Measurements from ENCODE around the gene NAGPA. TPM values are rescaled to one million over a fixed set of nuclear protein-coding genes. Genes with fewer than 3 reads are reported as not detected.
"Not testable (repeated sequence)": the region's sequence is repeated elsewhere in the genome, so short reads cannot be mapped to it uniquely, and the experiment has no call there.

Gene NAGPA
- total RNA-seq, 1 donor = 29.6 TPM

GRCh38 chr16:5044581-5044980 lies 10.8 kb upstream of the NAGPA start:
- H3K4me1 ChIP-seq (ENCODE audit: insufficient read depth, low read length); H3K9me3 ChIP-seq (ENCODE audit: low read depth, low read length); H3K4me3 ChIP-seq (ENCODE audit: low read length); H3K27me3 ChIP-seq (ENCODE audit: insufficient read depth, low read length): not testable (repeated sequence)

- no peaks in the 10 kb centered on the region for H3K4me1 ChIP-seq (ENCODE audit: insufficient read depth, low read length)
- no peak overlapping the region for H3K4me3 ChIP-seq (ENCODE audit: low read length)
- H3K27me3 ChIP-seq (ENCODE audit: insufficient read depth, low read length) = no peaks in the 10 kb centered on the region
- no peaks in the 10 kb centered on the region for H3K9me3 ChIP-seq (ENCODE audit: low read depth, low read length)
Observed at GRCh38 chr16:5044011-5044540, 10.3 kb upstream of the NAGPA start.

GRCh38 chr16:5042574-5043171 lies 8.9 kb upstream of the NAGPA start:
- no peaks in the 10 kb centered on the region for H3K9me3 ChIP-seq (ENCODE audit: low read depth, low read length)
- H3K4me1 ChIP-seq (ENCODE audit: insufficient read depth, low read length) = no peaks in the 10 kb centered on the region
- H3K27me3 ChIP-seq (ENCODE audit: insufficient read depth, low read length) = no peaks in the 10 kb centered on the region
- no peak overlapping the region for H3K4me3 ChIP-seq (ENCODE audit: low read length)

GRCh38 chr16:5041600-5042133 lies 7.9 kb upstream of the NAGPA start:
- H3K4me3 ChIP-seq (ENCODE audit: low read length) = no peak overlapping the region
- no peaks in the 10 kb centered on the region for H3K9me3 ChIP-seq (ENCODE audit: low read depth, low read length)
- no peaks in the 10 kb centered on the region for H3K4me1 ChIP-seq (ENCODE audit: insufficient read depth, low read length)
- H3K27me3 ChIP-seq (ENCODE audit: insufficient read depth, low read length) = no peaks in the 10 kb centered on the region

- H3K4me3 ChIP-seq (ENCODE audit: low read length) = no peak overlapping the region
- H3K27me3 ChIP-seq (ENCODE audit: insufficient read depth, low read length) = no peaks in the 10 kb centered on the region
- H3K9me3 ChIP-seq (ENCODE audit: low read depth, low read length) = no peaks in the 10 kb centered on the region
- H3K4me1 ChIP-seq (ENCODE audit: insufficient read depth, low read length) = no peaks in the 10 kb centered on the region
Observed at GRCh38 chr16:5040451-5040850, 6.7 kb upstream of the NAGPA start.

- Histone ChIP-seq H3K9me3 (ENCODE audit: low read depth, low read length) (no peaks in the 10 kb centered on the region), H3K4me3 (ENCODE audit: low read length) (no peak overlapping the region), H3K27me3 (ENCODE audit: insufficient read depth, low read length) (no peaks in the 10 kb centered on the region), H3K4me1 (ENCODE audit: insufficient read depth, low read length) (peaks cover 24% of the 10 kb centered on the region)
Observed at GRCh38 chr16:5036228-5037156, 2.8 kb upstream of the NAGPA start.

- no peaks in the 10 kb centered on the region for H3K27me3 ChIP-seq (ENCODE audit: insufficient read depth, low read length)
- H3K4me1 ChIP-seq (ENCODE audit: insufficient read depth, low read length) = peaks cover 24% of the 10 kb centered on the region
- H3K9me3 ChIP-seq (ENCODE audit: low read depth, low read length) = no peaks in the 10 kb centered on the region
- H3K4me3 ChIP-seq (ENCODE audit: low read length) = no peak overlapping the region
Observed at GRCh38 chr16:5035909-5036227, 2.1 kb upstream of the NAGPA start.

GRCh38 chr16:5034167-5034523 lies 410 bp upstream of the NAGPA start:
- Histone ChIP-seq H3K27me3 (ENCODE audit: insufficient read depth, low read length) (no peaks in the 10 kb centered on the region), H3K4me3 (ENCODE audit: low read length) (peak overlapping the region; percentile 69), H3K4me1 (ENCODE audit: insufficient read depth, low read length) (peaks cover 24% of the 10 kb centered on the region), H3K9me3 (ENCODE audit: low read depth, low read length) (no peaks in the 10 kb centered on the region)

- peaks cover 24% of the 10 kb centered on the region for H3K4me1 ChIP-seq (ENCODE audit: insufficient read depth, low read length)
- no peaks in the 10 kb centered on the region for H3K27me3 ChIP-seq (ENCODE audit: insufficient read depth, low read length)
- H3K4me3 ChIP-seq (ENCODE audit: low read length) = peak overlapping the region; percentile 69
- no peaks in the 10 kb centered on the region for H3K9me3 ChIP-seq (ENCODE audit: low read depth, low read length)
Observed at GRCh38 chr16:5032748-5033167, 977 bp downstream of the NAGPA start.

- Histone ChIP-seq H3K27me3 (ENCODE audit: insufficient read depth, low read length) (no peaks in the 10 kb centered on the region), H3K9me3 (ENCODE audit: low read depth, low read length) (no peaks in the 10 kb centered on the region), H3K4me3 (ENCODE audit: low read length) (no peak overlapping the region), H3K4me1 (ENCODE audit: insufficient read depth, low read length) (peaks cover 24% of the 10 kb centered on the region)
Observed at GRCh38 chr16:5031601-5032000, 2.1 kb downstream of the NAGPA start.

GRCh38 chr16:5030251-5030870 lies 3.4 kb downstream of the NAGPA start:
- Histone ChIP-seq H3K27me3 (ENCODE audit: insufficient read depth, low read length) (no peaks in the 10 kb centered on the region), H3K4me3 (ENCODE audit: low read length) (no peak overlapping the region), H3K4me1 (ENCODE audit: insufficient read depth, low read length) (peaks cover 24% of the 10 kb centered on the region), H3K9me3 (ENCODE audit: low read depth, low read length) (no peaks in the 10 kb centered on the region)

- no peak overlapping the region for H3K4me3 ChIP-seq (ENCODE audit: low read length)
- H3K9me3 ChIP-seq (ENCODE audit: low read depth, low read length) = no peaks in the 10 kb centered on the region
- H3K27me3 ChIP-seq (ENCODE audit: insufficient read depth, low read length) = no peaks in the 10 kb centered on the region
- peaks cover 17% of the 10 kb centered on the region for H3K4me1 ChIP-seq (ENCODE audit: insufficient read depth, low read length)
Observed at GRCh38 chr16:5028950-5029475, 4.7 kb downstream of the NAGPA start.

- no peaks in the 10 kb centered on the region for H3K9me3 ChIP-seq (ENCODE audit: low read depth, low read length)
- H3K27me3 ChIP-seq (ENCODE audit: insufficient read depth, low read length) = no peaks in the 10 kb centered on the region
- no peak overlapping the region for H3K4me3 ChIP-seq (ENCODE audit: low read length)
- H3K4me1 ChIP-seq (ENCODE audit: insufficient read depth, low read length) = peaks cover 8% of the 10 kb centered on the region
Observed at GRCh38 chr16:5027575-5028235, 6.0 kb downstream of the NAGPA start.

- Histone ChIP-seq H3K4me3 (ENCODE audit: low read length) (no peak overlapping the region), H3K9me3 (ENCODE audit: low read depth, low read length) (no peaks in the 10 kb centered on the region), H3K4me1 (ENCODE audit: insufficient read depth, low read length) (peaks cover 2% of the 10 kb centered on the region), H3K27me3 (ENCODE audit: insufficient read depth, low read length) (no peaks in the 10 kb centered on the region)
Observed at GRCh38 chr16:5027086-5027485, 6.6 kb downstream of the NAGPA start.
